HG02610 (cell line): ENCODE data around the gene IGF2R.
A peak's percentile ranks its signal among the peaks of the same experiment; 100 is the strongest.

ENCODE experiments used
- ATAC-seq: cut with Tn5 transposase; IDR thresholded peaks from one replicate; pipeline ENCODE4 v1.9.1; 2021; ENCODE audit warnings: mild to moderate bottlenecking, moderate library complexity; ENCODE audit not compliant: unreplicated experiment

The IGF2R gene

DNA sequence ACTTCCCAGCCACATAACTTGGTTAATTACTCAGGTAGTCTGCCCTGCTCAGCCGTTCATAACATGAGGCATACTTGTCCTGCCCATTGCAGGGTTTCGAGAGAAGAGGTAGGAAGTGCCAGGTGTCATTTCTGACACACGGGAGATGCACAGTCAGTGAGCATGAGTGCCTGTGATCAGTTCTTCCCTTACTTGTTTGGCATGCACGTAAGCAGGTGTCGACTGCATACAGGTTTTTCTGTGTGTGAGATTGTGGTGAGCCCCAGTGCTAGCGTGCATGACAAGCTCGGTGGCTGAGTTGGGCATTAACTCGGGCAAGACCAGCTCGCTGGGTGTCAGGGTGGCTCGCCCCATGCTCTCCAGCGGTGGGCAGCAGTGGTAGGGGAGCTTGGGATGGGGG, 101.5 kb downstream of the IGF2R start:
- no peak for ATAC-seq

DNA sequence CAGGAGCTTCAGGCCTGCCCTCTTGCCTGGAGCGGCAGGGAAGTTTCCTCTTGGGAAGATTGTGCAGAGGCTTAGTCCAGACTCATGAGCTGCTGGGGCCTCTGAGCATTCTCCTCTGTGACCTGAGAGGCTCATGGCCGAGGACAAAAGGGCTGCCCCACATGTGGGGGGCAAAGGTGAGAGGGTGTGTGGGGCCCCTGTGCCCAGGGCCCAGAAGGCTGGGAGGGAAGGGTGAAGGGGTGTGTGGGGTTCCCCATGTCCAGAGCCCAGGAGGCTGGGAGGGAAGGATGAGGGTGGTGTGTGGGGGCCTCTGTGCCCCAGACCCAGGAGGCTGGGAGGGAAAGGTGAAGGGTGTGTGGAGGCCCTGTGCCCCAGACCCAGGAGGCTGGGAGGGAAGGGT, 101.9 kb downstream of the IGF2R start:
- no peak for ATAC-seq

DNA sequence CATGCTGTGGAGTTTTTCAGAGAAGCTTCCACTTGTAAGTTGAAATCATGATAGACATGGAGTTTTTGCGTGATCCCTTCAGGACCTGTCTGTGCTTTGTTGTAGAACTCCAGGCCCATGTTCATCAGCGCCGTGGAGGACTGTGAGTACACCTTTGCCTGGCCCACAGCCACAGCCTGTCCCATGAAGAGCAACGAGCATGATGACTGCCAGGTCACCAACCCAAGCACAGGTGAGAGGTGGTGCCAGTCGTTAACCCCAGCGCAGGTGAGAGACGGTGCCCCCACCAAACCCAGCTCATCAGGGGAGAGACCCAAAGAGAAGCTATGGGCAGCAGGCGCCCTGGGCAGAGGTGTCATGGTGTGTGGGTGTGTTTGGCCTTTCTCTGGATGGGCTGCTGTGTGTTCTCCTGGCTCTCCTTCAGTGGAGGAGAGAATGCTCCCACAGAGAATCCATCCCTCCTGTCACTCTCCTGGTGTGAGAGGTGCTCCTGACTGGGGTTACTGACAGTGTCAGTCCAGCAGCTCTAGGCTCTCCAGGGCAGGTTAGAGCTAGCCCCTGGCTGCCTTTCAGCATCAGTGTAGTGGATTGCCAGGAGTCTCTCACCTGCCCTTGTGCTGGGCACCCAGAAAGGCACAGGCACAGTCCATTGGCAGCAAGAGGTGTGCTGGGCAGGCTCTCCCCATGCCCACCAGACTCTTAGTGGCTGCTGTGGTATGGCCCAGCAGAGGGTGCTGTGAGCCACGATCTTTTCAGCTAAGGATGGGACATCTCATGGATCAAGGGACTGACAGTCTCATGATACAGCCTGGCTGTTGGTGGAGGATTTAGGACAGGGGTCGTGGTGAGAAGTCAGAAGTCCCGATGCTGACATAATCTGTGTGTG, 103.2 kb downstream of the IGF2R start:
- ATAC-seq = no peak

DNA sequence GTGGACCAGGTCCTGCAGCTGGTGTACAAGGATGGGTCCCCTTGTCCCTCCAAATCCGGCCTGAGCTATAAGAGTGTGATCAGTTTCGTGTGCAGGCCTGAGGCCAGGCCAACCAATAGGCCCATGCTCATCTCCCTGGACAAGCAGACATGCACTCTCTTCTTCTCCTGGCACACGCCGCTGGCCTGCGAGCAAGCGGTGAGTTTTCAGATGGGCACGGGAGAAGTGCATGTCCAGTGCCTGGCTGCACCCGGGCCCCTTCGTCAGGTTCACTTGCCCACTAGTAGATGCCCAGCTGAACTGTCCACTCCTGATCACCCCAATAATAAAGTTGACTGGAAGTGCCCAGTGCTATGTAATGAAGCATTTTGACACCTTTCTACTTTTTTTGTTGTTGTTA, 104.4 kb downstream of the IGF2R start:
- ATAC-seq = no peak

DNA sequence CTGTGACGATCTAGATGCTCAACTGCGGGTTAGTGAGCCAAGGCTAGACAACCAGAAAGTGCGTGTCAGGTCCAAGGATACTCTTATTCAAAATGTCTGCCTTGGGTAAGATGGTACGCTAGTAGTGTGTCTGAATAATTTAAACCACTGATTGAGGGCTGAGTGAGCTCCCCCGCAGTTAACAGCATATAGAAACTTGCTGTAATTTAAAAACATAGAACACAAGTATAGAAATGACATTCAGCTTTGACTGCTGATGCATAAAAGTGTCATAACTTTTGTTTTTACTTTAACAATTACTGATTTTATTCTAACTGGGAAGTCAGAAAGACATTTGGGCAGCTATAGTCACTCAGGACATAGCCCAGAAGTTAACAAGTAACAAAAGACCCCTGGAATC, 107.1 kb downstream of the IGF2R start:
- ATAC-seq = peak; percentile 89

DNA sequence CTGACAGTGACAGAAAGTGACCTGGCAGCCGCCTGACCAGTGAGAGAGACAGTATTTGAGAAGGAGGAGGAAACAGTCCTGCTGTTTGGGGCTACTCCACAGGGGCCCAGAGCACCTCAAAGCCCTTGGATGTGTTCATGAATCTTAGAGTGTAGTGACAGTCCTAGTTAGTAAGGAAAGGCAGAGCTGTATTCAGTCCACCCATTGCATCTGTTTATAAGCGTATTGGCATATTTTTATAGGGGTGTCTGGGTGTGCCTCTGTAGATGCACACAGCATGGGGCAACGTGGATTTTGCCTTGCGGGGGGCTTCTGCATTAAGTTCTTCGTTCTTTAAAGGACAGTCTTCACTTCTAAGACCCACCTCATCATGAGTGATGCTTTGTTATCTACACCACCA, 108.1 kb downstream of the IGF2R start:
- no peak for ATAC-seq

DNA sequence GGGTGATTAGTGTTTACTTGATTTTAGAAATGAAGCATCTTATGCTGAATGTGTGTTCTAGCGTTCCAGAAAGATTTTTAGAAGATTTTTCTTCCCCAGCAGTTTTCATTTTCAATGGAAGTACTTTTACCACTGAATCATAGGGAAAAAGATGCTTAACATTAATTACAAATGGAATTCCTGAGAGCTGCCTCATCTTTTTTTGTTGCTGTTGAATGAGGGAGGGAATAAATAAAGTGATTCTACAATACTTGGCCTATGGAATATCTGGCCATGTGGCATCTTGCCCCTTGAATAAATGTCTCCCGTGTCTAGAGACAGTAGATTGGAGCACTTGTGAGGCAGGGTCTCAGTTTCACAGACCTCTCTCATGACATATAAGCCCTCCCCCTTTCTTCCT, 108.6 kb downstream of the IGF2R start:
- no peak for ATAC-seq

DNA sequence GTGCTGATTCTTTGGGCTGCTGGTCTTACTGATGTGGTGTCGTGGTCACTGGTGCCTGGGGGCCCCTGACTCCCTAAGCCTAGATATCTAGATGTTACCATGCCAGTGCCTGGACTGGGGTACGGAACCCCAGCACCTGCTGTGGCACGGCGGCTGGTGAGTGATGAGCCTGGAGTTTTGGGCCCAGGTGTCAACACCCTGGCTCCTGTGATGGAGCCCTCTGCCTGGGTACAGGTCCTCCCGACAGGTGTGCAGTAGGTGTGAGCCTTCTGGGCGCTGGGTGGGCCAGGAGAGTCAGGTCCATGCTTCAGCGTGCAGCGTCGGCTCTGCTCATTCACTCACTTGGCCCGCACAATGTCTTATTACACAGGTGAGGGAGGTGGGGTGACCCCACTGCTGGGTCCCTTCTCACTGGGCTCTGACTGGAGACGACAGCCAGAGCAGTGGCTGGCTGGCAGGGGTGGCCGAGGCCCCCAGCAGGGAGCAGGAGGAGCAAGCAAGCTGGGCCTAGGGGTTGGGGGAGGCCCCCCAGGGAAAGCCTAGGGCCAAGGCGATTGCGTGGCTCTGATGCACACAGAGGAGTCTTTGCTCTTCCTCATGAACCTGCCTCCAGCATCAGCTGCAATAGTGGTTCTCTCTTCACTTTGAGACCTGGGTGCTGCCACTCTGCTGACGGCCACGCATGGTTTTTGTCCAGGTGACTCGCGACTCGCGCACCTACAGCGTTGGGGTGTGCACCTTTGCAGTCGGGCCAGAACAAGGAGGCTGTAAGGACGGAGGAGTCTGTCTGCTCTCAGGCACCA, 110.2 kb downstream of the IGF2R start:
- ATAC-seq = no peak

DNA sequence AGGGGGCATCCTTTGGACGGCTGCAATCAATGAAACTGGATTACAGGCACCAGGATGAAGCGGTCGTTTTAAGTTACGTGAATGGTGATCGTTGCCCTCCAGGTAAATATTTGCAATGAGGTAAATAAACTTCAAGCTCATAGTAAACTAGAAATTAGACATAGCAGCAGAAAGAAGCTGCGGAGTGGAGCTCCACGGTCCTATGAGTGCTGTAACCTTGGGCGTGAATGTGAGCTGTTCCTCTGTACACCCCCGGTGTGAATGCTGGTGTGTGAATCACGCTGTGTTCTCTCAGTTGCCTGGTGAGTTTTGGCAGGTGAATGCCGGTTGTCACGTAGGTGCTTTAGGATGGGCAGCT, 110.8 kb downstream of the IGF2R start:
- ATAC-seq = no peak

DNA sequence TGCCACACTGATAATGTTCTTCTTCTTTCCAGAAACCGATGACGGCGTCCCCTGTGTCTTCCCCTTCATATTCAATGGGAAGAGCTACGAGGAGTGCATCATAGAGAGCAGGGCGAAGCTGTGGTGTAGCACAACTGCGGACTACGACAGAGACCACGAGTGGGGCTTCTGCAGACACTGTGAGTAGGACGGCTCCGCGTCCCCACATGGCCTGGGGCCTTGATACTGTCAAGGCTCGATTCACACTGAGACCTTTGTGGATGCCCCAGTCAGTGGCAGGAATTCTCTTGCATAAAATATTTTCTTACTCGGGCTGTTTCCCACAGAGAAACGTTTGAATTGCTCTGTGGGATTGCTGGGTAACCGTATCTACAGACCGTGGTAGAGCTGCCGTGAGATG, 111.2 kb downstream of the IGF2R start:
- no peak for ATAC-seq

DNA sequence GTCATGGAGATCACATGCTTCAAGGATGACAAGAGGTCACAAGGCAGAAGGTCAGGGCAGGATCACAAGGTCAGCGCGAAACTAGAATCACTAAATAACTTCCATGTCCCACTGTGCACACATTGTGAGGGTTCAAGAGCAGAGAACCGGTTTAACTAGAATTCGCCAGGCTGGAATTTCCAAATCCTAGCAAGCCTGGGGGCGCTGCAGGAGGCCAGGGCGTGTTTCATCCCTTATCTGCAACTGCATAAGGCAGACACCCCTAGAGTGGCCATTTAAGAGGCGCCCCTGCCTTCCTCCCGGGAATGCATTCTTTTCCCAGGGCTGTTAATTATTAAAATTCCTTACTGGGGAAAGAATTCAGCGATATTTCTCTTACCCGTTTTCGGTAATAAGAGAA, 112.5 kb downstream of the IGF2R start:
- ATAC-seq = no peak

DNA sequence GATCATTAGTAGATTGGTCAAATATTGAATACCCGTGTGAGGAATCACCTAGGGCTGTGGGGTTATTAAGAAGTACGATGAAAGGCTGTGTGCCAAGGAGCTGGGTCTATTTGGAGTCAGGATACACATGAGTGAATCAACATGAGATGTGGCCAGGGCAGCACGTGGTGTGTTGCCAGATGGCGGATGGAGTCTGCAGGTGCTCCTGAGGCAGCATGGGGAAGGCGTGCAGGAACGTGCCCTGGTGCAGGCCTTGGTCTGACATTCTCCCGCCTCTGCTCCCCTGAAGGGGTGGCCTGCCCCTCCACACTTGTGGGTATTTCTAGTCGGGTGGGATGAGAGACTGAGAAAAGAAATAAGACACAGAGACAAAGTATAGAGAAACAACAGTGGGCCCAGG, 113.7 kb downstream of the IGF2R start:
- no peak for ATAC-seq

DNA sequence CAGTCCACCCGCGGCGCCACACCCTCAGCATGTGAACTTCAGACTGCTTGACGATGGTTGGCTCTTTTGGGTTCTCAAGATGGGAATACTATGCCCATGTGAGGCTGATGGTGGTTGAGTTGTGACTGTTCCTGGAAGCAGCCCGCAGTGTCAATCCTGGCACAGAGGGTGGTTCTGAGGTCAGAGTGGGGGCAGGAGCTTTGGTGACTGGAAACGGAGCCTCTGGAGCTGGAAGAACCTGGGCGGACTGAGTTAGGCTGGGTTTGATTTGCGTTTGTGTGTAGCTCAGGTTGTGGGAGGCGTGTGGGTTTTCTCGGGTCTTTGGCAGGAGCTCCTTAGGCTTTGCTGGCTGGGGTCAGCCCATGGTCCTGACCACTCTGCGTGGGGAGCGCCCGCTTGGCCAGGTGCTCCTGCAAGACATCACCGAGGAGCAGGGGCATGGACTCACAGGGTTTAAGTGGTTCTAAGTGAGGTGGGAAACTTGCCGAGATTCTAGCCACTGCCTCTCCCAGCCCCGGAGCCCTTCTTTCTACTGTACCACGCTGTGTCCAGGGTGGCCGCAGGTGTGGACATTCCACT, 115.4 kb downstream of the IGF2R start:
- ATAC-seq = no peak

DNA sequence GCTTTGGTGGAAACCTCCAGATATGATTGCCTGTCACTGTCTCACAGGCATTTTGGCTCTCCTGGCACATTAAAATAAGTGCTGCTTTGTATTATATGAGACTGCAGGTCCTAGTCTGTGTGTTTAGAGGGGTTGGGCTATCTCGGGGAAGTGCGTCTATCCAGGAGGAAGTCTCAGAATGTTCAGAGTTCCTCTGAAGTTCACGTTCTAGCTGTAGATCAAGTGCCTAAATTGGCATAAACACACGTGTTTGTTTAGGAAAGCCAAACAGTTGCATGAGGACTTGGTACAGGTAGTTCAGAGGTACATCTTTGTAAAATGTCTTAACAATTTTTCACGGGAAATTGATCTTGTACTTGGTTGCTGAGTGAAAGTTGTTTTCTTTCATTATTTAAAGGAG, 116.3 kb downstream of the IGF2R start:
- ATAC-seq = no peak

DNA sequence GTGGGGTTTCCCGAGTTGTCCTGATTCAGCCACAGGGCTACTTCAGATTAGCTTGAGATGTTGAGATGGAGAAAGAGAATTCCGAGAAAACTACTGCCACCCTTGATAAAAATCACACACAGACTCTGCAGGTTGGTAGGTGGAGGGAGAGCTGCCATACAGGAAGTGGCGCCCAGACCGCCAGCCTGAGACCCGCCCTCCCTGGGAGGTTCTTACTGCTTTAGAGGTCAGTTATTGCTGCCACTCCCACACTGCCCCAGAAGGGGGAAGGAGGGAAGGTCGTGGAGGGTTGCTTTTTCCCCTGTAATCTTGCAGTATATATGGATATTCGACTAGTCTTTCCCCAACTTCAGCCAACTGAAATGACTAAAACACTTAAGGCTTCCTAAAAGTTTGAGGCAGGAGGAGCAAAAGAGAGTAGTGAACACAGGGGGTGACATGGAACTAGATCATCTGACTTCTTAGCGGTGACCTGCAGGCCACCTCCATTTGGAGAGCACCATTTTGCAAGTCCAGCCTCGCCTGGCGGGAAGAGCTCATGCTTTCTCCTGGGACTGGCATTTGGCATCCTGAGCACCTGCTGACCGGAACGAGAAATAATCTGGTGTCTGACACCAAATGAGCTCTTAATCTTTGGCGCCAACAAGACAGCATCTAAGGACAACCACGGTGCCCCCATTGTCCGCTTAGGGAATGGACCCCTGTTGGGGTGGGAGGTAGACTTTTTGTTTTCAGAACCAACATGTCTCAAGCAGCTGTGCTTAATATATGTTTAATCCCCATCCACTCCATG, 117.0 kb downstream of the IGF2R start:
- no peak for ATAC-seq

DNA sequence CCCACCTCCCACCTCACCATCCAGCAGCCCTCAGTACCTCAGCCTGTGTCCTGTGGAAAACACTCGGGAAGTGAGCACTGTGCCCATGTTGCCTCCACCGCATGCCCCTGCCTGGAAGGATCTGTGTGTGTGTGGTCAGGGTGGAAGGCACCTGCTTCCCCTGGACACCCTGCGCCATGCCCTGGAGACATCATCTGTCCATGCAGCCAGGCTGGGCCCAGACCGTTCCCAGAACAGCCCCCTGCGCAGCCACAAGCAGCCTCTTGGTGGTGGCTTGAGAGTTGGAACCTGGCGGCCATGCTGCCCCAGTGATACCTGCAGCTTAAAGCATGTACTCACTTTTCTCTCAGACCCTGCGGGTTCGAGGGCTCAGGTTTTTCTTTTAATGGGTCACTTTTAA, 117.9 kb downstream of the IGF2R start:
- no peak for ATAC-seq

DNA sequence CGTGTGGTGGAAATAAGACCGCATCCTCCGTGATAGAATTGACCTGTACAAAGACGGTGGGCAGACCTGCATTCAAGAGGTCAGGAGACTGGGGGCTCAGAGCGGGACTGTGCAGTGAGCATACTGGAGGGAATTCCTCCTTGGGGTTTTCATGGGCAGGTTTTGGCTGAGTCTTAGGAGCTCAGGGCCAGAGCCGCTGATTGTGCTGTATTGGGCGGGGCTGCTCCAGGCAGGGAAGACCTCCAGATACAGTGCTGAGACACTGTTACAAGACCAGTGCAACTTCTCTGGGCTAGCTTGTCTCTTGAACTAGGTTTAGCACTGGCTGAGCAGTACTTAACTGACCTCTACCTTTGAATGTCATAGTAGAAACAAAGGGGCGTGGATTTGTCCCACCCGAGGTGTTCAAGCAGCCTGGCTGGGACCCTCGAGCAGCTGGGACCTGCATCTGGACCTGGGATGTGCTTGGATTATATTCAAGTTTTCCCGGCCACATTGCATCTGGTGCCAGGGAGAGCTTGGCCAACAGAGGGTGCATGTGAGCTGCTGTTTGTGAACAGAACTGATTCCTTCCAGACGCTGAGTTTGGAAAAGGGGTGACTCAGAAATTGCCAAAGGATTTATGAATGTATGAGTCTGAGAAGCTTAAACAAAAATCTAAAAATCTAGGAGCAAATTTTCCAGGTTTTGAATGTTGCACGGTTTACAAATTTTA, 119.3 kb downstream of the IGF2R start:
- ATAC-seq = no peak

DNA sequence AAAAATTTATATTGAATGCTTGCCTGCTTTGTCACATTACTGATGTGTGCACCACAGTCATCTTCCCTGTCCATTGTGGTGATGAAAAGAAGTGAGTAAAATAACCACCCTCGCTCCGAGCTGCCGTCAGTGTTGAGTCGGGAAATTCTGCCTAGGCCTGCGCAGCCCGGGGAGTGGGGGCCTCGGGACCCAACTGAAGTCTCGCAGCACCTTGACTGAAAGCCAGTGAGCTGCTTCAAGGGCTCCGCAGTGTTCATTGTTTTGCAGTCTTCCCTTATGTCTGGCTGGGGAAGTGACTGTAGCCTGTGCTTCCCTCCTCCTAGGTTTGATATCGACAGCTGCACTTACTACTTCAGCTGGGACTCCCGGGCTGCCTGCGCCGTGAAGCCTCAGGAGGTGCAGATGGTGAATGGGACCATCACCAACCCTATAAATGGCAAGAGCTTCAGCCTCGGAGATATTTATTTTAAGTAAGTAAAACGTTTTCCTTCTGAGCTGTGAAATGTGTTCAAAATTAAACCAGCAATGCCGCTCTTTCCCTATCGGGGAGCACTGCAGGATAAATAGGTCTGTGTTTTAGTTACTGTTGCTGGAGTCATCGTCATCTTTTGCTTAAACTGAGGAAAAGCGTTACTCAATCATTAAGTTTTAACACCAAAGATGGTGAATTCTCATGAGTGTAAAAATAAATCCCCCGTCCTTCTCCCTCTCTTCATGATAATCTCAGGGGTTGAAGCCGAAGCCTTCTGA, 120.1 kb downstream of the IGF2R start:
- no peak for ATAC-seq

DNA sequence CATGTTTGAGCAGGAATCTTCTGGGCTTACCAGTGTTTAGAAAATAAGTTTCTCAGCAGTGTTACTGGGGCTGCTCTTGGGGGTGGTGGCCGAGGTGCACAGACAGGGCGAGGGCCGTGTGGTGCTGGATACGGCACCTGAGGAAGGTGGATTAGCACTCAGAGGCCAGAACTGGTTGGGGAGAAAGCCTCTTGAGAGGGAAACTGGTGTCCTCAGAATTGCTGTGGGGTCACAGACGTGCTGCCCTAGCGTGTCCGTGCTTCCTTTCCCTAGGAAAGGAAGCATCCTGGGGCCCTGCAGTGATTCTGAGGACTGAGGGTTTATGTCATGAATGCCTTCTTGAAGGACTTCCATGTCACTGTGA, 120.6 kb downstream of the IGF2R start:
- ATAC-seq = no peak
